ENCODE results near the gene CHRNA4.

CHRNA4 gene

DNA sequence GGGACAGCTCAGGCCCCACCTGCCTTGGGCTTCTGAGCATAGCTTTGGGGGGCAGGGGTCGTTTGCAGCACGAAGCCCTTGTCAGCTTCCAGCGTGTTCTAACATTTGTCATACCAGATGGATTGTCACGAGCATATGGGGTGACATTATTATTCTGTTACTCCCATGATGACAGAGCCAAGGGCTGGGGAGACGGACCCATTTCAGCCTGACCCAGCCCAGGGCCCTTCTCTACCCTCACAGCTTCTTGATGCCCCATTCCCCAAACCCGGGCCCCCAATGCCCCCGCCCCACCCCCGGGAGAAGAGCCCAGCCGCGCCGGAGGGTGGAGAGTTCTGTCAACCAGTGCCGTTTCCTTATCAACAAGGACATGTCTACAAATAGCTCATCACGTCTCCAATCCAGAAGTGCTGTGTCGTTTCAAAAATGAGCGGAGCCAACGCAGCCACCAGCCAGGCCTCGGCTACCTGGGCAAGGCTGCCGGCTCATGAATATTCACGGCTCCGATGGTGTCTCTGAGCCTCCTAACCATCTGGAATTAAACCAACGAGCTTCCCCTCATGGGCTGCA, 9.6 kb upstream of the CHRNA4 start:
- TF ChIP-seq, protein P1, sequence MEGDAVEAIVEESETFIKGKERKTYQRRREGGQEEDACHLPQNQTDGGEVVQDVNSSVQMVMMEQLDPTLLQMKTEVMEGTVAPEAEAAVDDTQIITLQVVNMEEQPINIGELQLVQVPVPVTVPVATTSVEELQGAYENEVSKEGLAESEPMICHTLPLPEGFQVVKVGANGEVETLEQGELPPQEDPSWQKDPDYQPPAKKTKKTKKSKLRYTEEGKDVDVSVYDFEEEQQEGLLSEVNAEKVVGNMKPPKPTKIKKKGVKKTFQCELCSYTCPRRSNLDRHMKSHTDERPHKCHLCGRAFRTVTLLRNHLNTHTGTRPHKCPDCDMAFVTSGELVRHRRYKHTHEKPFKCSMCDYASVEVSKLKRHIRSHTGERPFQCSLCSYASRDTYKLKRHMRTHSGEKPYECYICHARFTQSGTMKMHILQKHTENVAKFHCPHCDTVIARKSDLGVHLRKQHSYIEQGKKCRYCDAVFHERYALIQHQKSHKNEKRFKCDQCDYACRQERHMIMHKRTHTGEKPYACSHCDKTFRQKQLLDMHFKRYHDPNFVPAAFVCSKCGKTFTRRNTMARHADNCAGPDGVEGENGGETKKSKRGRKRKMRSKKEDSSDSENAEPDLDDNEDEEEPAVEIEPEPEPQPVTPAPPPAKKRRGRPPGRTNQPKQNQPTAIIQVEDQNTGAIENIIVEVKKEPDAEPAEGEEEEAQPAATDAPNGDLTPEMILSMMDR (IDR thresholded peaks at IDR 0.05; ENCODE audit: borderline replicate concordance, insufficient read depth, low read depth, low read length) = no peak
- H3K4me3 ChIP-seq (ENCODE audit: low read depth, low read length) = no peak overlapping the region

DNA sequence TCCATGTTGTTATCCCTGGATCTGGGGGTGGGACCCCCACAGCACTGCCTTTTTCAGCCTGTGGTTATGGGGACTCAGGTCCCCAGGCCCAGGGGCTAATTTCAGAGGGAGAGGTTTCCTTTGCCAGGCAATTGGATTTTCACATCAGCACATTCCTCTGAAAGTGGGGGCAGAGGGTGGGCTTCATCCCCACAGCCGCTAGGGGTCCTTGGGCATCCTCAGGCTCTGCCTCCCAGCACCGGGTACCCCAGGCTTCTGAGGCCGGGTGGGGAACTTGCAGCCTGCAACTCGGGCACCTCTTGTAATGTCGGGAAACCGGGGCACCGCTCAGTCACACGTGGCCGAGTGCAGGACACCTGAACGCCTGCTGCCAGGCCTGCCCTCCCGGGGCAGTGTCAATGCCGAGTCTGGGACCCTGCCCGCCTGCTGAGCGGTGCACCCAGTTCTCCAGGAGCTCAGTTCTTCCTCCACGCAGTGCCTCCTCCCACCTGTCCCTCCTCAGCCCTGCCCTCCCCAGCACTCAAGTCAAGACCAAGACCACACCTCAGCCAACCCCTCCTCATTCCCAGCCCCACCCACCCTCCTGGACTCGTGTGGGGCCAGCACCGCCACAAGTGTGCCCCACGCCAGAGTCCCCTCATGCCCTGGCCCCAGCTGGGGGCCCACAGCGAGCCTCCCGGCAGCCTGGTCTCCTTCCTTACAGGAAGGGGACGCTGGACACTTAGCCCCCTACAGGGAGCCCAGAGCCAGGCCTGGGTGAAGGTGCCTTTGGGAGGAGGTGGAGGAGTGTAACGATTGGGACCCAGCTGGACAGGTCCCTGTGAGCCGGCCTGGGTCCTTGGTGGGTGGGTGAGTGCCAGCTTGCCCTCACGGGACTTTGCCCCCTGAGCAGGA, 8.8 kb upstream of the CHRNA4 start:
- TF ChIP-seq, protein P1 (IDR thresholded peaks at IDR 0.05; ENCODE audit: borderline replicate concordance, insufficient read depth, low read depth, low read length) = no peak

DNA sequence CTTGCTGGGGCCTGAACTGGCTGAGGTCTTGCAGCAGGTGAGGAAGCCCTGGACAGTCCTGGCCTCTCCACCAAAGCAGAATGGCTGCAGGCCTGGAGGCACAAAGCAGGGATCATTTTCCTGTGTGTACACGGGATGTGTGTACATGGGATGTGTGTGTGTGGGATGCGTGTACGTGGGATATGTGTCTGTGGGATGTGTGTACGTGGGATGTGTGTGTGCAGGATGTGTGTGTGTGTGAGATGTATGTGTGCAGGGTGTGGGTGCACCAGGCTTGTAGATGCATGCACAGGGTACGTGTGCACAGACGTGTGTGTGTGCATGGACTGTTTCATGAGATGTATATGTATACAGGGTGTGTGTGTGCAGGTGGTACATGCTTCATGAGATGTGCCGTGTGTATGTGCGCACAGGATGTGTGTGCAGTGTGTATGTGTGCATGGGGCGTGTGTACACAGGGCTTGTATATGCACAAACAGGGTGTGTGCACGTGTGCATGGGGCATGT, 7.9 kb upstream of the CHRNA4 start:
- no peak overlapping the region for H3K4me3 ChIP-seq (ENCODE audit: low read depth, low read length)
- TF ChIP-seq, protein P1 (IDR thresholded peaks at IDR 0.05; ENCODE audit: borderline replicate concordance, insufficient read depth, low read depth, low read length) = no peak

More for the DNA sequence above, 8.8 kb upstream of the CHRNA4 start:
- no peak overlapping the region for H3K4me3 ChIP-seq (ENCODE audit: low read depth, low read length)

DNA sequence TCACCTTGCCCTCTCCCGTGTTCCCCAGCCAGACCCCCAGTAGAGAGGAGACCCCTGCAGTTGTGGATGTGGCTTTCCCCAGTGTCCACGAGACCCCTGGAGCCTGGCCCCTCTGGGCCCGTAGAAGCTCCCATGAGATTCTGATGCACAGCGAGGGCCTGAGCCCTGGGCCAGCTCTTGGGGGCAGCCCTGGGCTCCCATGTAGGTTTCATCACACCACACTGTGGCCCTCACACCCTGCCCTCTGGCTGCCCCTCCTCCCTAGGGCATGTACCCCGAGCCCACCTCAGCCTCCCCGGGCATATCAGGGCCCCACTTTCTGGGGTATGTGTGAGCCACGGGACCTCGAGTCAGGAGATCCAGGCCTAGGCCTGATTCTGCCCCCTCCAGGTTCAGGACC, 7.0 kb upstream of the CHRNA4 start:
- TF ChIP-seq, protein P1 (IDR thresholded peaks at IDR 0.05; ENCODE audit: borderline replicate concordance, insufficient read depth, low read depth, low read length) = no peak
- H3K4me3 ChIP-seq (ENCODE audit: low read depth, low read length) = no peak overlapping the region

DNA sequence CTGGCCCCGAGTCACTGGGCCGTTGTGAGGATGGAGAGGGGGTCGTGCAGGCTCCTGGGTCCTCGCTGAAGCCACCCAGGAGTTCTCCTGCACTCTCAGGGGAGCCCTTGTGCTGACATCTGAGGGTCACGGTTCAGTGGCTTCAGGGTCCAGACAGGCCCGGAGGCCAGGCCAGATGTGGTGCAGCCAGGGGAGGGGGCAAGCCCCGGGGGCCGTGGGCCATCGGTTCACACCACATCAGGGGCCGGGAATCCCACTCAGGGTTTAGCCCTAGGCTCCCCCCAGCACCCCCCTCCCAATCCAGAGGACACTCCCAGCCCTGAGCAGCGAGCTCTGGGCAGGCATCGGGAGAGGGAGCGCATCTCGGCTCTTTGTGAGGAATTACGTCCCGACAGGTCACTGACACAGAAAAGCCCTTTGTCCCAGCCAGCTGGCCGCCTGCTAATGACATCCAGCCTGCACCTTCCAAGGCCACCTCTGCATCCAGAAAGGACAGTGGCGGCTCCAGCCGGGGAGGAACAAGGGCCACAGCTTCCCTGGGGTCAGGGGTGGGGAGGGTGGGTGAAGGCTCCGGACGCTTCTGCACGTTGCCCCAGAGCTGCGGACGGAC, 6.4 kb upstream of the CHRNA4 start:
- TF ChIP-seq, protein P1 (IDR thresholded peaks at IDR 0.05; ENCODE audit: borderline replicate concordance, insufficient read depth, low read depth, low read length) = no peak
- no peak overlapping the region for H3K4me3 ChIP-seq (ENCODE audit: low read depth, low read length)

DNA sequence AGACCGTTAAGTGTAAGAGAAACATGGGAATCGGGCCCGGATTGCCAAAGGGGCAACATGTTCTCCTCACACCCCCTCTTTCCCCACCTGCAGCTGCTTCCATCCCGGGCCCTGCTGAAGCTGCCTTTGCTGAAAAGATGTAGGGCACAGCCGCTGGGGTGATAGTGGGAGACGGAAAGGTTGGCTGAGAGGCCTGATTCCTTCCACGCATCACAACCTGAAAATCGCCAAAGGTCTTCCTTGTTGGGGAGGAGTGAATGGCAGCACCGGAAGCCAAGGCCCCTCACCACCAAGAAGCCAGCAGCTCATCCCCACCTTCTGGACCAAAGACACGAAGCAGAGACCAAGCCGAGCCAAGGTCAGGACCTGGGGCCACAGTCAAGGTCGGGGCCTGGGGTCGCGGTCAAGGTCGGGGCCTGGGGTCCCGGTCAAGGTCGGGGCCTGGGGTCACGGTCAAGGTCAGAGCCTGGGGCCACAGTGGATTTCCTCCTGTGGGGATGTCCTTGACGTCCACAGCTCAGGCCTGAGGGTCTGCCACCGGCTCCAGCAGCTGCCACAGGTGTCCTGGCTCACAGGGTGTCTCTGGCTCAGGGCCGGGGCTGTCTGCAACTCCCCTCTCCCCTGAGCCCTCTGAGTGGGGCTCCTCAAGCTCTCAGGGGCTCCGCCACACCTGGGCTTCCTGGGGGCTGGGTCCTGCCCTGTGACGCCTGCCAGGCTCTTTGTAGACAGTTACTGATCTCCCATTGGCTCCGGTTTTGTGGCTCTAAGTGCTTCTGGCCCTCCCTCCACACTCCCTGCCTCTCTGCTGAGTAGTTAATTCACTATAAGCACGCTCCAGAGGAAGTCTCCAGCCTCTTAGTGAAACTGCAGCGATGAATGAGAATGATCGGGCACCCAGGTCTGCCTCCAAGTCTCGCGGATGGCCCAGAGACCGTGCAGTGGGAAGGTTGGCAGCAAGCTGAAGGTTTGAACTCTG, 5.5 kb upstream of the CHRNA4 start:
- H3K4me3 ChIP-seq (ENCODE audit: low read depth, low read length) = no peak overlapping the region
- TF ChIP-seq, protein P1 (IDR thresholded peaks at IDR 0.05; ENCODE audit: borderline replicate concordance, insufficient read depth, low read depth, low read length) = no peak
